Ascending aorta (tissue), 2 donors: ENCODE measurements around the gene YWHAE. TPM values are rescaled to one million over a fixed set of nuclear protein-coding genes. Genes with fewer than 3 reads are reported as not detected.

Experiments used
- DNase-seq, 2 donors: peaks; one replicate each; pipeline ENCODE4 v3.0.0-alpha.2; 2019; ENCODE audit warnings: low spot score in 2 of 2
- H3K27ac ChIP-seq, 2 donors: fragments of 200-600 bp; sonication (generic); one replicate each; pipeline ENCODE4 v1.5.1; 2016 to 2017; ENCODE audit warnings: mild to moderate bottlenecking in 1 of 2
- H3K27me3 ChIP-seq: fragments of 200-600 bp; sonication (generic); one replicate; pipeline ENCODE4 v1.5.1; 2017
- H3K36me3 ChIP-seq, 2 donors: fragments of 200-600 bp; sonication (generic); one replicate each; pipeline ENCODE4 v1.5.1; 2016
- H3K4me1 ChIP-seq, 2 donors: fragments of 200-600 bp; sonication (generic); one replicate each; pipeline ENCODE4 v1.5.1; 2016 to 2017; ENCODE audit warnings: mild to moderate bottlenecking in 1 of 2
- H3K4me3 ChIP-seq, 2 donors: fragments of 200-600 bp; sonication (generic); one replicate each; pipeline ENCODE4 v1.5.1; 2016 to 2017; ENCODE audit warnings: mild to moderate bottlenecking in 1 of 2
- H3K9me3 ChIP-seq, 2 donors: fragments of 200-600 bp; sonication (generic); one replicate each; pipeline ENCODE4 v1.5.1; 2016
- CTCF ChIP-seq, 3 experiments: fragments of 200-600 bp in 2 of 3; fragments of 450-650 bp in 1 of 3; sonication (generic) in 2 of 3; IDR thresholded peaks; one replicate each; pipeline ENCODE4 v1.5.1; 2016 to 2019; ENCODE audit warnings: antibody characterized with exemption in 3 of 3, mild to moderate bottlenecking in 1 of 3, moderate library complexity in 1 of 3
- intact Hi-C: fragments of 100-400 bp; cut with DNase I; formaldehyde crosslinking; loops from one replicate; pipeline ENCODE4 v1.15.1; 2023
- total RNA-seq: library from RNA; depleted of rRNA; stranded (reverse); fragments of >200 nt; gene quantifications from one replicate; pipeline ENCODE4 v1.1.0, GENCODE V29; 2016

The YWHAE gene
- total RNA-seq, 1 donor from 2014 or later, result 261 TPM

- peaks cover 50 to 55% of the 10 kb centered on the region in 2 donors for H3K36me3 ChIP-seq
- H3K4me1 ChIP-seq, result peaks cover 0 to 3% of the 10 kb centered on the region in 2 donors
- intact Hi-C loops, result no loop called here
Observed at GRCh38 chr17:1347589-1348323, 52.3 kb downstream of the YWHAE start.

DNA sequence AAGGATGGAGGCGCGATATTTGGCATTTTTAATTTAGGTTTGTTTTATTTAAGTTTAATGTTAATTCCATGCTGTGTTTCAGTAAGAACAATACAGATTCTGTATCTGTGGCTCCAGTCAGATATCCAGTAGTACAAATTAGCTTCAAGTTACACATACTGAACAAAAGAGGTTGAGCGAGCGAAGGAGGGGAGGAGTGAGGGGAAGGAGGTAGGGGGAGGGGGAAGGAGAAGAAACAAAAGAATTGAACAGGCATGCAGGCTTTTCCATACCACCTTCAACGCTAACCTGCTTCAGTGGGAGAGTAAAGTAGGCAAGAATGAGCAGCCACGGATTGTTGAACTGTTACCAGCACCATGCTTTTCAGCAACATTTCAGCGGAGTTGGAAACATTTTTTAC is 55.5 kb downstream of the YWHAE start:
- no peak for TF ChIP-seq CTCF (IDR thresholded peaks at IDR 0.05)
- Histone ChIP-seq H3K4me3 (no peak overlapping the region), H3K27me3 (no peaks in the 10 kb centered on the region), H3K36me3 (peaks cover 26 to 29% of the 10 kb centered on the region in 2 donors), H3K4me1 (peaks cover 0 to 3% of the 10 kb centered on the region in 2 donors), H3K9me3 (no peaks in the 10 kb centered on the region), H3K27ac (no peak overlapping the region)
- intact Hi-C loops, result no loop called here
- no peak for DNase-seq

More at GRCh38 chr17:1347589-1348323, 52.3 kb downstream of the YWHAE start:
- Histone ChIP-seq H3K27me3 (no peaks in the 10 kb centered on the region), H3K27ac (peak overlapping the region; percentile 15 to 51), H3K9me3 (no peaks in the 10 kb centered on the region), H3K4me3 (peak overlapping the region in 1 of 2 donors; percentile 21)
- TF ChIP-seq CTCF (IDR thresholded peaks at IDR 0.05), result no peak
- DNase-seq, result no peak

GRCh38 chr17:1343554-1343953 is 56.5 kb downstream of the YWHAE start:
- H3K9me3 ChIP-seq, result no peaks in the 10 kb centered on the region
- peaks cover 0 to 3% of the 10 kb centered on the region in 2 donors for H3K4me1 ChIP-seq
- intact Hi-C loops, result no loop called here
- no peaks in the 10 kb centered on the region for H3K27me3 ChIP-seq
- H3K27ac ChIP-seq, result no peak overlapping the region
- no peak overlapping the region for H3K4me3 ChIP-seq
- DNase-seq, result no peak
- TF ChIP-seq CTCF (IDR thresholded peaks at IDR 0.05), result no peak
- H3K36me3 ChIP-seq, result peaks cover 26 to 29% of the 10 kb centered on the region in 2 donors

DNA sequence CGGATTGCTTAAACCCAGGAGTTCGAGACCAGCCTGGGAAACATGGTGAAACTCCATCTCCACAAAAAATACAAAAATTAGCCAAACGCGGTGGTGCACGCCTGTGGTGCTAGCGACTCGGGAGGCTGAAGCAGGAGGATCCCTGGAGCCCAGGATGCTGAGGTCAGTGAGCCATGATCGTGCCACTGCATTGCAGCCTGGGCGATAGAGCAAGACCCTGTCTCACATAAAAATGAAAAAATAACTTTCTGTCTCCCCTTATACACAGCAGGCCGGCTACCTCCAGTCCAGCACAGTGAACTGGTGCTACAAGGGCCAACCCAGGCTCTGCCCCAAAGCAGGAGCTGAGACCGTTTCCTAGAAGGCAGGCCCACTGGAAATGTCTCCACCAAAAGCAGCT is 59.7 kb downstream of the YWHAE start:
- peaks cover 26% of the 10 kb centered on the region in 2 donors for H3K36me3 ChIP-seq
- peaks cover 0 to 2% of the 10 kb centered on the region in 2 donors for H3K4me1 ChIP-seq
- intact Hi-C loops, result no loop called here
- TF ChIP-seq CTCF (IDR thresholded peaks at IDR 0.05), result no peak
- H3K4me3 ChIP-seq, result no peak overlapping the region
- H3K27me3 ChIP-seq, result no peaks in the 10 kb centered on the region
- H3K27ac ChIP-seq, result no peak overlapping the region
- H3K9me3 ChIP-seq, result no peaks in the 10 kb centered on the region
- no peak for DNase-seq

GRCh38 chr17:1331708-1332107 is 68.3 kb downstream of the YWHAE start:
- no peak overlapping the region for H3K4me3 ChIP-seq
- intact Hi-C loops, result loop anchor here (1.0 to 10.0 kb wide), 3 partner anchors 55 to 207 kb away; no protein-coding TSS in a partner anchor
- TF ChIP-seq CTCF (IDR thresholded peaks at IDR 0.05), result no peak
- H3K4me1 ChIP-seq, result no peaks in the 10 kb centered on the region
- no peaks in the 10 kb centered on the region for H3K36me3 ChIP-seq
- no peaks in the 10 kb centered on the region for H3K9me3 ChIP-seq
- H3K27ac ChIP-seq, result no peak overlapping the region
- no peaks in the 10 kb centered on the region for H3K27me3 ChIP-seq
- no peak for DNase-seq
